GM12875 (cell line): ENCODE results near the gene CCBE1.

Experiments used
- H3K4me3 ChIP-seq: one replicate; pipeline ENCODE4 v1.5.1; 2011; ENCODE audit warnings: low read depth, low read length, control low read depth
- TF ChIP-seq, protein P1 (sequence below): IDR thresholded peaks from 2 replicates; pipeline ENCODE4 v1.5.1; 2011; ENCODE audit warnings: low read depth, mild to moderate bottlenecking, control low read depth, inconsistent platforms, low read length, moderate library complexity, borderline replicate concordance; ENCODE audit not compliant: insufficient read depth

Gene CCBE1

DNA sequence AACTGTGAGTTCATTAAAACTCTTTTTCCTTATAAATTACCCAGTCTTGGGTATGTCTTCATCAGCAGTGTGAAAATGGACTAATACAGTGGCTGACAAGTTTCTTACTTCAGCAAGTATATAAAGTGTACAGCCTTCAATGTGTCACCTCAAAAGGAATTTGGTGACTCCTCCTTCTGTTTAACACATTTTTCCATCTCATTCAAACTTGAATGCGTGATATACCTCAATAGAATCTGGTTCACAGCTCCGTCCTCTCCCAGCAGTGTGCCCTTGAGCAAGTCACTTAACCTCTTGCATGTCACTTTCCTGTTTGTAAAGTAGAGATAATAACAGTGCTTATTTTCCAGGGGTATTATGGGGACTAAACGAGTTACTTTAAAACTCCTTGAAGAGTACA lies 159.6 kb downstream of the CCBE1 start:
- H3K4me3 ChIP-seq = no peak overlapping the region
- TF ChIP-seq, protein P1, sequence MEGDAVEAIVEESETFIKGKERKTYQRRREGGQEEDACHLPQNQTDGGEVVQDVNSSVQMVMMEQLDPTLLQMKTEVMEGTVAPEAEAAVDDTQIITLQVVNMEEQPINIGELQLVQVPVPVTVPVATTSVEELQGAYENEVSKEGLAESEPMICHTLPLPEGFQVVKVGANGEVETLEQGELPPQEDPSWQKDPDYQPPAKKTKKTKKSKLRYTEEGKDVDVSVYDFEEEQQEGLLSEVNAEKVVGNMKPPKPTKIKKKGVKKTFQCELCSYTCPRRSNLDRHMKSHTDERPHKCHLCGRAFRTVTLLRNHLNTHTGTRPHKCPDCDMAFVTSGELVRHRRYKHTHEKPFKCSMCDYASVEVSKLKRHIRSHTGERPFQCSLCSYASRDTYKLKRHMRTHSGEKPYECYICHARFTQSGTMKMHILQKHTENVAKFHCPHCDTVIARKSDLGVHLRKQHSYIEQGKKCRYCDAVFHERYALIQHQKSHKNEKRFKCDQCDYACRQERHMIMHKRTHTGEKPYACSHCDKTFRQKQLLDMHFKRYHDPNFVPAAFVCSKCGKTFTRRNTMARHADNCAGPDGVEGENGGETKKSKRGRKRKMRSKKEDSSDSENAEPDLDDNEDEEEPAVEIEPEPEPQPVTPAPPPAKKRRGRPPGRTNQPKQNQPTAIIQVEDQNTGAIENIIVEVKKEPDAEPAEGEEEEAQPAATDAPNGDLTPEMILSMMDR = no peak

DNA sequence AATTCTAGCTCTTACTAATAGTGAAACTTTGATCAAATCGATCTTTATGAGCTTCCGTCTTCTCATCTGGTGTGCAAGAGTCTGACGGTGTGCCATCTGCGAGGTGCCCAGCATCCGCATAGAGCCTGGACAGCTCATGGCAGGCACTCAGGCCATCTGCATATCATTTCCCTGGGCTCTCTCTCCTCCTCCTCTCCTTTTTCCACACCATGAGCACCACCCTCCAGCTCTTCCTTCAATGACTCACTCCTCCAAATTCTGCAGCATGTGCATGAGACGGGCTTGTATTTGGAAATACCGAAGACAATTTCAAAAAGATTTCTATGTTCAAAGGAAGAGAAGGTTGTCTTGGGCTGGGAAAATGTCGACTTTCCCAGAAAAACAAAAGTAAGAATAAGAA lies 161.1 kb downstream of the CCBE1 start:
- TF ChIP-seq, protein P1 = no peak
- no peak overlapping the region for H3K4me3 ChIP-seq

GRCh38 chr18:59535055-59535454 lies 162.2 kb downstream of the CCBE1 start:
- H3K4me3 ChIP-seq = no peak overlapping the region

DNA sequence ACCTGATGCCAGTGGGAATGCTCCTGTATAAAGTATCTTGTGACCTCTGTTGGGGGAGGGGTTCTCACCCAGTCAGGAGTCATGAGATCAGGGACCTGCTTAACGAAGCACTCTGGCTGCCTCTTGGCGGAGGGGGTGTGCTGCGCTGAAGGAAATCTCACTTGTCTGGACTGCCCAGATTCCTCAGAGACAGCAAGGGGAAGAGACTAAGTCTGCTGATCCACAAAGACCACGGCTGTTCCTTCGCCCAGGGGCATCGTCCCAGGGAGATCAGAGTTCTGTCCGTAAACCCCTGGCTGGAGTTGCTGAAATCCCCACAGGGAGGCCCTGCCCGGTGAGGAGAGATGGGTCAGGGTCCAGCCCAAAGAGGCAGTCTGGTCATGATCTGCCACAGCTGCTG lies 168.4 kb downstream of the CCBE1 start:
- H3K4me3 ChIP-seq = no peak overlapping the region
- TF ChIP-seq, protein P1 = no peak

More at GRCh38 chr18:59535055-59535454, 162.2 kb downstream of the CCBE1 start:
- TF ChIP-seq, protein P1 = no peak

- TF ChIP-seq, protein P1 = no peak
- no peak overlapping the region for H3K4me3 ChIP-seq
Measured at GRCh38 chr18:59520562-59521355, 176.5 kb downstream of the CCBE1 start.

GRCh38 chr18:59518705-59519104 lies 178.5 kb downstream of the CCBE1 start:
- H3K4me3 ChIP-seq = no peak overlapping the region

More at GRCh38 chr18:59518705-59519104, 178.5 kb downstream of the CCBE1 start:
- TF ChIP-seq, protein P1 = no peak
